ENCODE results near the gene IL16. TPM values are rescaled to one million over a fixed set of nuclear protein-coding genes. Genes with fewer than 3 reads are reported as not detected.
A peak's percentile ranks its signal among the peaks of the same experiment; 100 is the strongest.

Gene IL16
- total RNA-seq, 1 experiment from 2014 or later: 0.81 TPM

- RAD21 ChIA-PET (ENCODE audit: low non-redundant PET in 1 of 2, low total read pairs in 2 of 2, uncharacterized antibody in 2 of 2, unreplicated experiment in 2 of 2): no interaction called here
- no peaks in the 10 kb centered on the region for H4K20me1 ChIP-seq (ENCODE audit: insufficient read depth)
- no peaks in the 10 kb centered on the region for H3K27me3 ChIP-seq (ENCODE audit: insufficient read depth, low read length)
- no peak overlapping the region for H3K4me2 ChIP-seq (ENCODE audit: low read length)
- no peaks in the 10 kb centered on the region for H3K9me3 ChIP-seq (ENCODE audit: control insufficient read depth in 1 of 2, insufficient read depth in 1 of 2, low read depth in 1 of 2, low read length in 2 of 2)
- POLR2A ChIA-PET: no interaction called here
- H3K9me2 ChIP-seq (ENCODE audit: insufficient read depth): no peaks in the 10 kb centered on the region
- H3K9ac ChIP-seq (ENCODE audit: low read length): no peak overlapping the region
- ATAC-seq (peak; percentile 46; the same call in 1 of the 2 replicates), DNase-seq (ENCODE audit: low read depth, low spot score) (no peak)
- intact Hi-C loops (cut with micrococcal nuclease): no loop called here
- H3K4me3 ChIP-seq (replicated peaks in 1 of 2; ENCODE audit: low read depth in 1 of 2, low read length in 2 of 2): no peak overlapping the region
- no peak overlapping the region for H3K27ac ChIP-seq (ENCODE audit: low read depth, low read length)
- H3K79me2 ChIP-seq (ENCODE audit: insufficient read depth, low read length): no peaks in the 10 kb centered on the region
- BruUV-seq (replicated peaks): no TSS peak
- no peak for TF ChIP-seq SP1 (IDR thresholded peaks at IDR 0.05; ENCODE audit: low read depth)
- TF ChIP-seq CTCF (IDR thresholded peaks at IDR 0.05 in 2 of 3, conservative IDR thresholded peaks at IDR 0.05 in 1 of 3; ENCODE audit: borderline replicate concordance in 1 of 3, insufficient read depth in 1 of 3, low read depth in 2 of 3, low read length in 2 of 3): peak in 1 of 3 experiments; percentile 39; a peak in 2 of 6 replicates
- CTCF ChIA-PET: no interaction called here
- H3K36me3 ChIP-seq (ENCODE audit: control insufficient read depth in 1 of 2, insufficient read depth in 2 of 2, low read length in 2 of 2): no peaks in the 10 kb centered on the region
- no peak overlapping the region for H2AFZ ChIP-seq (ENCODE audit: low read depth, low read length, poor library complexity, severe bottlenecking)
- no peaks in the 10 kb centered on the region for H3K4me1 ChIP-seq (ENCODE audit: control insufficient read depth in 1 of 2, insufficient read depth in 2 of 2, low read length in 2 of 2)
Measured at GRCh38 chr15:81199031-81199779, 2.5 kb downstream of the IL16 start.

DNA sequence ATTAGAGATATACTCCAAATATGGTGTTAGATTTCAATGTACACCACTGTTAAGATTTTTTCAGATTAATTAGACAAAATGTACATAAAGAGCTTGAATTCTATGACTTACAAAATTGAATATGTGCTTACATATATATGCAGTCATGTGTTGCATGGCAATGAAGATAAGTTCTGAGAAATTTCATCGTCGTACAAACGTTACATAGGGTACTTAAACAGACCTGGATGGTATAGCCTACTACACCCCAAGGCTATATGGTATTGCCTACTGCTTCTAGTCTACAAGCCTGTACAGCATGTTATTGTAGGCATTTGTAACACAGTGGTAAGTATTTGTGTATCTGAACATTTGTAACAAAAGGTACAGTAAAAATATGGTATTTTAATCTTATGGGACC, 9.3 kb downstream of the IL16 start:
- no peak for TF ChIP-seq REST (IDR thresholded peaks at IDR 0.05; ENCODE audit: low read depth)
- TF ChIP-seq ZBTB33 (IDR thresholded peaks at IDR 0.05; ENCODE audit: extremely low read depth, insufficient replicate concordance, low read length): no peak
- no peak for TF ChIP-seq MAX (IDR thresholded peaks at IDR 0.05)
- TF ChIP-seq JUND (IDR thresholded peaks at IDR 0.05): no peak
- no peak for TF ChIP-seq SRF (IDR thresholded peaks at IDR 0.05; ENCODE audit: low read depth)
- TF ChIP-seq RAD21 (IDR thresholded peaks at IDR 0.05; ENCODE audit: low read depth): no peak
- no peak for TF ChIP-seq ZFX (IDR thresholded peaks at IDR 0.05)
- no peak for ATAC-seq
- intact Hi-C loops (cut with micrococcal nuclease): no loop called here
- RAD21 ChIA-PET (ENCODE audit: low non-redundant PET in 1 of 2, low total read pairs in 2 of 2, uncharacterized antibody in 2 of 2, unreplicated experiment in 2 of 2): no interaction called here
- Histone ChIP-seq H2AFZ (ENCODE audit: low read depth, low read length, poor library complexity, severe bottlenecking) (no peak overlapping the region), H3K9ac (ENCODE audit: low read length) (no peak overlapping the region), H3K9me2 (ENCODE audit: insufficient read depth) (no peaks in the 10 kb centered on the region), H3K4me2 (ENCODE audit: low read length) (no peak overlapping the region), H4K20me1 (ENCODE audit: insufficient read depth) (no peaks in the 10 kb centered on the region), H3K27ac (ENCODE audit: low read depth, low read length) (no peak overlapping the region), H3K27me3 (ENCODE audit: insufficient read depth, low read length) (no peaks in the 10 kb centered on the region), H3K79me2 (ENCODE audit: insufficient read depth, low read length) (no peaks in the 10 kb centered on the region), H3K36me3 (ENCODE audit: control insufficient read depth in 1 of 2, insufficient read depth in 2 of 2, low read length in 2 of 2) (no peaks in the 10 kb centered on the region), H3K4me1 (ENCODE audit: control insufficient read depth in 1 of 2, insufficient read depth in 2 of 2, low read length in 2 of 2) (no peaks in the 10 kb centered on the region), H3K4me3 (replicated peaks in 1 of 2; ENCODE audit: low read depth in 1 of 2, low read length in 2 of 2) (no peak overlapping the region), H3K9me3 (ENCODE audit: control insufficient read depth in 1 of 2, insufficient read depth in 1 of 2, low read depth in 1 of 2, low read length in 2 of 2) (no peaks in the 10 kb centered on the region)
- POLR2A ChIA-PET: no interaction called here
- no TSS peak for BruUV-seq (replicated peaks)
- DNase-seq (ENCODE audit: low read depth, low spot score): no peak
- CTCF ChIA-PET: no interaction called here

All from HCT116 (cell line).